GM18508 (cell line): ENCODE measurements around the gene DNASE1L2.
"Not testable (repeated sequence)": the region's sequence is repeated elsewhere in the genome, so short reads cannot be mapped to it uniquely, and the experiment has no call there.

Experiments used
- ATAC-seq: cut with Tn5 transposase; IDR thresholded peaks from one replicate; pipeline ENCODE4 v1.9.1; 2021; ENCODE audit warnings: moderate number of reproducible peaks; ENCODE audit not compliant: insufficient read depth, unreplicated experiment

The DNASE1L2 gene

GRCh38 chr16:2203119-2203688 lies 33.0 kb upstream of the DNASE1L2 start:
- ATAC-seq = not testable (repeated sequence)

GRCh38 chr16:2204416-2205103 lies 31.7 kb upstream of the DNASE1L2 start:
- no peak for ATAC-seq

- peak; percentile 41 for ATAC-seq
Observed at GRCh38 chr16:2205104-2205966, 30.9 kb upstream of the DNASE1L2 start, which contains the start of gene MLST8. TSS of gene MLST8 (plus strand) at chr16:2205454. CDS start at chr16:2206086, 632 bp downstream.

GRCh38 chr16:2205967-2206313 lies 30.3 kb upstream of the DNASE1L2 start:
- ATAC-seq = peak; percentile 6

GRCh38 chr16:2206420-2206779 lies 29.8 kb upstream of the DNASE1L2 start:
- ATAC-seq = no peak

GRCh38 chr16:2206780-2207433 lies 29.3 kb upstream of the DNASE1L2 start:
- ATAC-seq = no peak

GRCh38 chr16:2207872-2208271 lies 28.4 kb upstream of the DNASE1L2 start:
- no peak for ATAC-seq

GRCh38 chr16:2208308-2208707 lies 27.9 kb upstream of the DNASE1L2 start:
- ATAC-seq = no peak

GRCh38 chr16:2208772-2209171 lies 27.5 kb upstream of the DNASE1L2 start:
- no peak for ATAC-seq

GRCh38 chr16:2209258-2210008 lies 26.8 kb upstream of the DNASE1L2 start:
- no peak for ATAC-seq

GRCh38 chr16:2210009-2210332 lies 26.3 kb upstream of the DNASE1L2 start:
- no peak for ATAC-seq

GRCh38 chr16:2210386-2211365 lies 25.6 kb upstream of the DNASE1L2 start, which contains the start of gene BRICD5:
TSS of gene BRICD5 (minus strand) at chr16:2210863. CDS start at chr16:2210833, 30 bp downstream.
- ATAC-seq = no peak

- no peak for ATAC-seq
Observed at GRCh38 chr16:2211923-2212347, 24.3 kb upstream of the DNASE1L2 start.

GRCh38 chr16:2212362-2213324 lies 23.6 kb upstream of the DNASE1L2 start:
- no peak for ATAC-seq

- ATAC-seq = no peak
Observed at GRCh38 chr16:2213817-2214718, 22.2 kb upstream of the DNASE1L2 start.

GRCh38 chr16:2214719-2214968 lies 21.6 kb upstream of the DNASE1L2 start, which contains the start of gene PGP:
TSS of gene PGP (minus strand) at chr16:2214840. CDS start at chr16:2214777, 63 bp downstream.
- no peak for ATAC-seq

GRCh38 chr16:2216330-2216729 lies 19.9 kb upstream of the DNASE1L2 start:
- no peak for ATAC-seq
